ENCODE results near the gene CFTR.

DNA sequence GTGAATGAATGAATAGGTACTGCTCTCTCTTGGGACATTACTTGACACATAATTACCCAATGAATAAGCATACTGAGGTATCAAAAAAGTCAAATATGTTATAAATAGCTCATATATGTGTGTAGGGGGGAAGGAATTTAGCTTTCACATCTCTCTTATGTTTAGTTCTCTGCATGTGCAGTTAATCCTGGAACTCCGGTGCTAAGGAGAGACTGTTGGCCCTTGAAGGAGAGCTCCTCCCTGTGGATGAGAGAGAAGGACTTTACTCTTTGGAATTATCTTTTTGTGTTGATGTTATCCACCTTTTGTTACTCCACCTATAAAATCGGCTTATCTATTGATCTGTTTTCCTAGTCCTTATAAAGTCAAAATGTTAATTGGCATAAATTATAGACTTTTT is 1.2 kb downstream of the CFTR start:
- TF ChIP-seq, protein P1, sequence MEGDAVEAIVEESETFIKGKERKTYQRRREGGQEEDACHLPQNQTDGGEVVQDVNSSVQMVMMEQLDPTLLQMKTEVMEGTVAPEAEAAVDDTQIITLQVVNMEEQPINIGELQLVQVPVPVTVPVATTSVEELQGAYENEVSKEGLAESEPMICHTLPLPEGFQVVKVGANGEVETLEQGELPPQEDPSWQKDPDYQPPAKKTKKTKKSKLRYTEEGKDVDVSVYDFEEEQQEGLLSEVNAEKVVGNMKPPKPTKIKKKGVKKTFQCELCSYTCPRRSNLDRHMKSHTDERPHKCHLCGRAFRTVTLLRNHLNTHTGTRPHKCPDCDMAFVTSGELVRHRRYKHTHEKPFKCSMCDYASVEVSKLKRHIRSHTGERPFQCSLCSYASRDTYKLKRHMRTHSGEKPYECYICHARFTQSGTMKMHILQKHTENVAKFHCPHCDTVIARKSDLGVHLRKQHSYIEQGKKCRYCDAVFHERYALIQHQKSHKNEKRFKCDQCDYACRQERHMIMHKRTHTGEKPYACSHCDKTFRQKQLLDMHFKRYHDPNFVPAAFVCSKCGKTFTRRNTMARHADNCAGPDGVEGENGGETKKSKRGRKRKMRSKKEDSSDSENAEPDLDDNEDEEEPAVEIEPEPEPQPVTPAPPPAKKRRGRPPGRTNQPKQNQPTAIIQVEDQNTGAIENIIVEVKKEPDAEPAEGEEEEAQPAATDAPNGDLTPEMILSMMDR (tag by site-specific recombination; IDR thresholded peaks at IDR 0.05), result peak; percentile 34; the same call in 1 of the 2 replicates
- TF ChIP-seq KLF1 (tag by site-specific recombination; IDR thresholded peaks at IDR 0.05) (no peak), RBAK (tag by site-specific recombination; IDR thresholded peaks at IDR 0.05) (no peak), ZNF24 (tag by site-specific recombination; IDR thresholded peaks at IDR 0.05) (no peak)
